Suprapubic skin (tissue), 4 donors: ENCODE results near the gene MSMO1. TPM values are rescaled to one million over a fixed set of nuclear protein-coding genes. Genes with fewer than 3 reads are reported as not detected.

Source experiments
- DNase-seq, 2 donors: peaks; one replicate each; pipeline ENCODE4 v3.0.0-alpha.2; 2019; ENCODE audit warnings: low spot score in 2 of 2
- H3K27ac ChIP-seq: fragments of 200-600 bp; sonication (generic); one replicate; pipeline ENCODE4 v1.5.1; 2019
- H3K27me3 ChIP-seq: fragments of 200-600 bp; sonication (generic); one replicate; pipeline ENCODE4 v1.5.1; 2019
- H3K36me3 ChIP-seq: fragments of 200-600 bp; sonication (generic); one replicate; pipeline ENCODE4 v1.5.1; 2019
- H3K4me1 ChIP-seq: fragments of 200-600 bp; sonication (generic); one replicate; pipeline ENCODE4 v1.5.1; 2019
- H3K4me3 ChIP-seq: fragments of 200-600 bp; sonication (generic); one replicate; pipeline ENCODE4 v1.5.1; 2019; ENCODE audit warnings: mild to moderate bottlenecking
- H3K9me3 ChIP-seq: fragments of 200-600 bp; sonication (generic); one replicate; pipeline ENCODE4 v1.5.1; 2019
- EP300 ChIP-seq: sonication (generic); formaldehyde crosslinking; IDR thresholded peaks from one replicate; pipeline ENCODE4 v1.6.1; 2017; ENCODE audit warnings: antibody characterized with exemption
- POLR2A ChIP-seq, 2 donors: fragments of 450-650 bp; IDR thresholded peaks; one replicate each; pipeline ENCODE4 v1.6.1; 2017; ENCODE audit warnings: antibody characterized with exemption in 2 of 2, mild to moderate bottlenecking in 2 of 2, moderate library complexity in 2 of 2
- POLR2AphosphoS5 ChIP-seq, 3 donors: sonication (generic); formaldehyde crosslinking; IDR thresholded peaks; one replicate each; pipeline ENCODE4 v1.6.1; 2017; ENCODE audit warnings: antibody characterized with exemption in 3 of 3
- WGBS: methylation state at CpG from one replicate; pipeline ENCODE4 v1.1.5; 2018; 5-methylcytosine and 5-hydroxymethylcytosine counted together
- total RNA-seq, 4 donors: library from RNA; depleted of rRNA; stranded (reverse); fragments of >200 nt; gene quantifications; one replicate each; pipeline ENCODE4 v1.1.0, GENCODE V29; 2016
- TF ChIP-seq, protein P1 (sequence below), 2 donors: fragments of 200-600 bp in 1 of 2; fragments of 450-650 bp in 1 of 2; sonication (generic) in 1 of 2; IDR thresholded peaks; one replicate each; pipeline ENCODE4 v1.5.1; 2016 to 2019; ENCODE audit warnings: antibody characterized with exemption in 2 of 2, mild to moderate bottlenecking in 1 of 2, moderate library complexity in 1 of 2

The MSMO1 gene
- total RNA-seq, 4 donors from 2014 or later: 48.8 to 173 (median 133) TPM

DNA sequence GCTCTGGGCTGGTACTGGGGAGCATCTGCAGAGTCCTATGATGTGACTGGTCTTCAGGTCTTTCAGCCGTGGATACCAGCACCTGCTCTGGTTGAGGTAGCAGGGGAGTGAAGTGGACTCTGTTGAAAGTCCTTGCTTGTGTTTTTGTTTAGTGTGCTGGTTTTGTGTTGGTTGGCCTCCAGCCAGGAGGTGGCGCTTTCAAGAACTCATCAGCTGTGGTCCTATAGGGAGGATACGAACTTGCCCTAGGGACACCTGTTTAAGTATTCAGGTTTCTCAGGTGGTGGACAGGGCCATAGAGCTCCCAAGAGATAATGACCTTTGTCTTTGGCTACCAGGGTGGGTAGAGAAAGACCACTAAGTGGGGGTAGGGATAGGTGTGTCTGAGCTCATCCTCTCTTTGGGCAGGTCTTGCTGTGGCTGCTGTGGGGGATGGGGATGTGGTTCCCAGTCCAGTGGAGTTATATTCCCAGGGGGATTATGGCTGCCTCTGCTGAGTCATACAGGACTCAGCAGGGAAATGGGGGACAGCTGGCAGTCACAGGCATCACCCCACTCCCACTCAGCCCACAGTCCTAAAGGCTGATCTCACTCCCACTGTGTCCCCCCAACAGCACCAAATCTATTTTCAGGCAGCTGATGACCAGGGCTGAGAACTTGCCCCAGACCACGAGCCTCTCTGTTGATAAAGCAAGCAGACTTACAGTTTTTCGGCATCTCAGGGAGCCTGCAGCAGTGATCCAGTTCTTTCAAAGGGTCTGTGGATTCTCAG, 24.1 kb downstream of the MSMO1 start:
- DNase-seq: no peak
- TF ChIP-seq POLR2A (IDR thresholded peaks at IDR 0.05) (no peak), POLR2AphosphoS5 (IDR thresholded peaks at IDR 0.05) (no peak), EP300 (no peak)
- TF ChIP-seq, protein P1, sequence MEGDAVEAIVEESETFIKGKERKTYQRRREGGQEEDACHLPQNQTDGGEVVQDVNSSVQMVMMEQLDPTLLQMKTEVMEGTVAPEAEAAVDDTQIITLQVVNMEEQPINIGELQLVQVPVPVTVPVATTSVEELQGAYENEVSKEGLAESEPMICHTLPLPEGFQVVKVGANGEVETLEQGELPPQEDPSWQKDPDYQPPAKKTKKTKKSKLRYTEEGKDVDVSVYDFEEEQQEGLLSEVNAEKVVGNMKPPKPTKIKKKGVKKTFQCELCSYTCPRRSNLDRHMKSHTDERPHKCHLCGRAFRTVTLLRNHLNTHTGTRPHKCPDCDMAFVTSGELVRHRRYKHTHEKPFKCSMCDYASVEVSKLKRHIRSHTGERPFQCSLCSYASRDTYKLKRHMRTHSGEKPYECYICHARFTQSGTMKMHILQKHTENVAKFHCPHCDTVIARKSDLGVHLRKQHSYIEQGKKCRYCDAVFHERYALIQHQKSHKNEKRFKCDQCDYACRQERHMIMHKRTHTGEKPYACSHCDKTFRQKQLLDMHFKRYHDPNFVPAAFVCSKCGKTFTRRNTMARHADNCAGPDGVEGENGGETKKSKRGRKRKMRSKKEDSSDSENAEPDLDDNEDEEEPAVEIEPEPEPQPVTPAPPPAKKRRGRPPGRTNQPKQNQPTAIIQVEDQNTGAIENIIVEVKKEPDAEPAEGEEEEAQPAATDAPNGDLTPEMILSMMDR (IDR thresholded peaks at IDR 0.05): no peak
- Histone ChIP-seq H3K9me3 (no peaks in the 10 kb centered on the region), H3K4me1 (no peaks in the 10 kb centered on the region), H3K27me3 (no peaks in the 10 kb centered on the region), H3K36me3 (no peaks in the 10 kb centered on the region), H3K4me3 (no peak overlapping the region), H3K27ac (no peak overlapping the region)
- 77% methylated on average over 4 of the region's 5 CpGs for WGBS

DNA sequence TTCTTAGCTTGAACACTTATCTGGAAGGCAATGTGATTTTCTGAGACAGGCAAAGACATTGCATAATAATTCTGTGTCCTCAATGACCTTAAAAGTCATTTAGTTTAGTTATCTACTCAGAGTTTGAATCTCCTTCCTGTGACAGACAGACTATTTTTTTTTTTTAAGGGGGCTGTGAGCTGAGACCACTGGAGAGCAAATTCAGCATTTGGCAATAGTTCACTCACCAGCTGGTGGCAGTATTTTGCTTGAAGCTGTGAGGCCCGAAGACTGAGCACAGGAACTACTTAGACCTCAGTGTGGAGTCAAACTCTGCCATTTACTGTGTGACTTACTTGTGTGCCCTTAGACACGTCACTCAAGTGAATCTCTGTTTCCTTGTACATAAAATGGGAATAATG, 28.4 kb downstream of the MSMO1 start:
- H3K4me3 ChIP-seq: no peak overlapping the region
- peaks cover 12% of the 10 kb centered on the region for H3K4me1 ChIP-seq
- no peaks in the 10 kb centered on the region for H3K9me3 ChIP-seq
- 25% methylated on average over 2 of the region's 2 CpGs for WGBS
- no peak overlapping the region for H3K27ac ChIP-seq
- DNase-seq: no peak
- no peaks in the 10 kb centered on the region for H3K27me3 ChIP-seq
- no peak for TF ChIP-seq POLR2A (IDR thresholded peaks at IDR 0.05)
- TF ChIP-seq EP300: no peak
- TF ChIP-seq, protein P1 (IDR thresholded peaks at IDR 0.05): no peak
- TF ChIP-seq POLR2AphosphoS5 (IDR thresholded peaks at IDR 0.05): no peak
- no peaks in the 10 kb centered on the region for H3K36me3 ChIP-seq

DNA sequence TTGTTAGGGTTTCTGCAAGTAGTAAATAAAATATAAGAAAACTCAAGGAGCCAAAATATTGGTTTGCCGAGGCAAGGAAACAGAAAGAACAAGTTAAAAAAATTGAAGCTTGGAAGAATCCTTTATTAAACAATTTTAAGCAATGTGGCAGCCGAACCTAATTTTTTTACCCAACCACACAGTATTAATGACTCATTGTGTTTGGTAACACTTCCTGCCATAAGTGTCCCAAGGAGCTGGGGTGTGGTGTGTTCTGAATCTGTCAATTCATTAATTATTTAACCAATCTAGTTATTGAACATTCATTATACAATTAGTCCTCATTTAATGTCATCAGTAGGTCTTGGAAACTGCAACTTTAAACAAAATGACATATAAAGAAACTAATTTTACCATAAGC, 32.0 kb downstream of the MSMO1 start:
- no peaks in the 10 kb centered on the region for H3K27me3 ChIP-seq
- peaks cover 12% of the 10 kb centered on the region for H3K4me1 ChIP-seq
- 45% methylated on average over 2 of the region's 2 CpGs for WGBS
- no peak overlapping the region for H3K4me3 ChIP-seq
- DNase-seq: no peak
- H3K9me3 ChIP-seq: no peaks in the 10 kb centered on the region
- TF ChIP-seq POLR2AphosphoS5 (IDR thresholded peaks at IDR 0.05): no peak
- no peaks in the 10 kb centered on the region for H3K36me3 ChIP-seq
- peak overlapping the region; percentile 34 for H3K27ac ChIP-seq

DNA sequence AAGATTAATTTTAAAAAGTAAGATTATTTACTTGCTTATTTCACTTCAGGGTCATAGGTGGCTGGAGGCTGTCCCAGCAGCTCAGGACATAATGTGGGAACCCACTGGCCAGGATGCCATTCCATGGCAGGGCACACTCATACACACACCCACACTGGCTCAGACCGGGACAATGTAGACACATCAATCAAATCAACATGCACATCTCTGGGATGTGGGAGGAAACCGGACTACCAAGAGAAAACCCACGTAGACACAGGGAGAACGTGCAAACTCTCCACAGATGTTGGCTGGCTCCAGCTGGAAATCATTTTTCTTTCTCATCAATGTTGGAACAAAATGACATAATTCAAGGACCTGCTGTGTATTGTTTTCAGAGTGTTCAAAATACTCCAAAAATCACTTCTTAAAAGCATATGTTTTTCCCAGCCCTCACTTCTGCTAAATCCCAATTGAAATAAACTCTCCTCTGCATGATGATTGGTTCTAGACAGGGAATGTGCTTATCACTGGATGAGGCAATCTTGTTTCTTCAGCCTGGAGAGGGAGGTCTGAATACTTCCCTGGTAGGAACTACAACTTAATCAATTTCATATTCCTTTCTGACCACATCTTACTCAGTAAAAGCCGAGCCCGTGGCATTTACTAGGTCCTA, 32.7 kb downstream of the MSMO1 start:
- H3K27ac ChIP-seq: peak overlapping the region; percentile 34
- TF ChIP-seq, protein P1 (IDR thresholded peaks at IDR 0.05): no peak
- no peak for TF ChIP-seq POLR2AphosphoS5 (IDR thresholded peaks at IDR 0.05)
- TF ChIP-seq POLR2A (IDR thresholded peaks at IDR 0.05): no peak
- TF ChIP-seq EP300: no peak
- peaks cover 12% of the 10 kb centered on the region for H3K4me1 ChIP-seq
- 60% methylated on average over 6 of the region's 6 CpGs for WGBS
- H3K27me3 ChIP-seq: no peaks in the 10 kb centered on the region
- no peak for DNase-seq
- H3K36me3 ChIP-seq: no peaks in the 10 kb centered on the region
- H3K9me3 ChIP-seq: no peaks in the 10 kb centered on the region
- no peak overlapping the region for H3K4me3 ChIP-seq

DNA sequence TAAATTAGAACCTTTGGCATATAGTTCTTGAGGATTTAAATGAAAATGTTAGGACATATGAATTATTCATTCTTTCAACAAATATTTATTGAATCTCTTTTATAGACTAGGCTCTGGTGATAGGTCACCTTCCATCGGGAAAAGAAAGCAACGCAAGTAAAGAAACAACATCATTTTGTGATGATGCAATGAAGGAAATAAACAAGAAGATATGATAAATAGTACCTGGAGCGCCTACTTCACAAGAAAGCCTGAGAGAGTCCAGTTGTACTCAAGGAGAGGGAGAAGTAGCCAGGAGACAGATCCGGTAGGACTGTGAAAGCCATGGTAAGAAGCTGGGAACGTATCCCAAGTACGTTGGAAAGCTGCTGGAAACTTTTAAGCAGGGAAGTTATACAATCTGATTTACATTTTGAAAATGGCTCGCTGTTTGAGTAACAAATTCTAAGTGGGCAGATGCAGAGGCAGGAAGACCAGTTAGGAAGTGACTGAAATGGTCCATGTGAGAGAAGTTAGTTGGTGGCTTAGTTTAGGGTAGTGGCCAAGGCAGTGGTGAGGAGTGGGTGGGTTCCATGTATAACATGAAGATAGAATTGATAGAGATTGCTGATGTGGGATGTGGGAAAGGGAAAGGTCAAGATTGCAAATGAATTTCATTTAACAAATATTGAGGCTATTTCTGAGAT, 33.7 kb downstream of the MSMO1 start:
- TF ChIP-seq POLR2AphosphoS5 (IDR thresholded peaks at IDR 0.05): no peak
- Histone ChIP-seq H3K27me3 (no peaks in the 10 kb centered on the region), H3K27ac (no peak overlapping the region), H3K36me3 (no peaks in the 10 kb centered on the region), H3K4me3 (no peak overlapping the region), H3K9me3 (no peaks in the 10 kb centered on the region), H3K4me1 (peaks cover 12% of the 10 kb centered on the region)
- 72% methylated on average over 7 of the region's 7 CpGs for WGBS
- no peak for DNase-seq

DNA sequence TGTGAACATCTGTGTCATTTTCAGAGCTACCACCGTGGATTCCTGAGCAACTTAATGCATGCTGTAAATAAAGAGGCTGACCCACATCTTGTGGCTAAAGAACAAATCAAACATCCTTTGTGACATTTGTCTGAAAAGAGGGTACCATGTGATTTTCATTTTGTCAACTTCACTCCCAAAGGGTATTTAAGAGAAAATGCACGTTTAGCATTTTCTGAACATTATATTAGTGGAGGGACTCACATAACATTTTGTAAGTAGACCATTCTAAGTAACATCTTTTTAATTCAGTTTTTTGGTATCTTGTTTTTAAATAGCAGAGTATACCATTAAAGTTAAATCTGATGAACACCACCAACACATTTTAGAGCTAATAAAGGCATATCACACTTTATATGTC, 34.3 kb downstream of the MSMO1 start:
- Histone ChIP-seq H3K4me3 (no peak overlapping the region), H3K9me3 (no peaks in the 10 kb centered on the region), H3K36me3 (no peaks in the 10 kb centered on the region), H3K4me1 (peaks cover 12% of the 10 kb centered on the region), H3K27ac (no peak overlapping the region), H3K27me3 (no peaks in the 10 kb centered on the region)
- DNase-seq: no peak
- TF ChIP-seq, protein P1 (IDR thresholded peaks at IDR 0.05): no peak
- no peak for TF ChIP-seq POLR2AphosphoS5 (IDR thresholded peaks at IDR 0.05)
- no peak for TF ChIP-seq EP300
- no peak for TF ChIP-seq POLR2A (IDR thresholded peaks at IDR 0.05)
- 76% methylated on average over 2 of the region's 2 CpGs for WGBS
